A549 (cell line): Measurements from ENCODE around the gene NLRC5. TPM values are rescaled to one million over a fixed set of nuclear protein-coding genes. Genes with fewer than 3 reads are reported as not detected.

ENCODE experiments used
- ATAC-seq, 2 experiments: fragments of 200-7000 bp in 1 of 2; fragments of >200 bp in 1 of 2; cut with Nextera tagmentation in 1 of 2; cut with Tn5 transposase in 1 of 2; 3 replicates each; pipeline versions ENCODE4 v1.8.0 to v1.9.1; 2018 to 2020; ENCODE audit warnings: mild to moderate bottlenecking in 1 of 2, moderate library complexity in 1 of 2
- CTCF ChIA-PET: fragments of 300-600 bp; sonication (Branson Sonifier 250); formaldehyde crosslinking; extraction: SDS; loops from one replicate; lab custom pipeline; 2021; ENCODE audit warnings: antibody characterized with exemption, inconsistent platforms; lab: Yijun Ruan, JAX
- POLR2A ChIA-PET: fragments of 350-600 bp; formaldehyde crosslinking; extraction: SDS; loops from one replicate; lab custom pipeline; 2021; ENCODE audit warnings: antibody characterized with exemption, inconsistent platforms; lab: Yijun Ruan, JAX
- DNase-seq, 2 experiments: peaks; one replicate each; pipeline versions ENCODE4 v3.0.0 to v3.0.0-alpha.2; 2011 to 2016; ENCODE audit warnings: low read depth in 1 of 2, low spot score in 1 of 2
- FAIRE-seq: peaks from 2 replicates; lab custom pipeline; 2011; peaks lifted over from hg19 to GRCh38; lab: Jason Lieb, UNC
- H3K27ac ChIP-seq, 2 experiments: fragments of >200 bp; sonication (Bioruptor Twin); formaldehyde crosslinking; 3 replicates each; pipeline ENCODE4 v1.5.1; 2016 to 2017
- H3K4me1 ChIP-seq: fragments of >200 bp; sonication (Bioruptor Twin); formaldehyde crosslinking; 3 replicates; pipeline ENCODE4 v1.6.1; 2016
- H3K4me2 ChIP-seq: fragments of >200 bp; sonication (Bioruptor Twin); formaldehyde crosslinking; 3 replicates; pipeline ENCODE4 v1.6.1; 2016
- H3K4me3 ChIP-seq: fragments of >200 bp; sonication (Bioruptor Twin); formaldehyde crosslinking; 3 replicates; pipeline ENCODE4 v1.5.1; 2016
- H3K9me3 ChIP-seq: fragments of >200 bp; sonication (Bioruptor Twin); formaldehyde crosslinking; 3 replicates; pipeline ENCODE4 v1.6.1; 2016
- BHLHE40 ChIP-seq: IDR thresholded peaks from 2 replicates; pipeline ENCODE4 v1.6.1; 2012; ENCODE audit warnings: low read depth, low read length, inconsistent platforms
- CHD2 ChIP-seq: fragments of 150-350 bp; IDR thresholded peaks from 2 replicates; pipeline ENCODE4 v1.6.1; 2014; ENCODE audit warnings: low read length; ENCODE audit not compliant: partially characterized antibody
- E2F6 ChIP-seq: IDR thresholded peaks from 2 replicates; pipeline ENCODE4 v1.6.1; 2012; ENCODE audit warnings: low read depth, borderline replicate concordance
- ESRRA ChIP-seq: fragments of 150-350 bp; IDR thresholded peaks from 2 replicates; pipeline ENCODE4 v1.6.1; 2014; ENCODE audit warnings: mild to moderate bottlenecking, low read length, borderline replicate concordance
- FOSL2 ChIP-seq, 2 experiments: fragments of 450-650 bp in 1 of 2; fragments of >200 bp in 1 of 2; sonication (Bioruptor Twin) in 1 of 2; formaldehyde crosslinking; IDR thresholded peaks; 2 replicates each; pipeline versions ENCODE4 v1.5.0 to v1.6.1; 2016 to 2020; ENCODE audit warnings: mild to moderate bottlenecking in 1 of 2, moderate library complexity in 1 of 2
- FOXS1 ChIP-seq: fragments of 250-450 bp; sonication (Bioruptor Pico); IDR thresholded peaks from 2 replicates; pipeline ENCODE4 v1.5.0; 2020; ENCODE audit warnings: mild to moderate bottlenecking, moderate library complexity
- HDAC2 ChIP-seq: fragments of 200-600 bp; sonication (generic); IDR thresholded peaks from 2 replicates; pipeline ENCODE4 v1.6.1; 2016
- HES2 ChIP-seq: fragments of >200 bp; sonication (Bioruptor Twin); formaldehyde crosslinking; IDR thresholded peaks from 2 replicates; pipeline ENCODE4 v1.6.1; 2016
- HEYL ChIP-seq: fragments of 250-450 bp; sonication (Bioruptor Pico); IDR thresholded peaks from 2 replicates; pipeline ENCODE4 v1.8.0; 2021; ENCODE audit warnings: mild to moderate bottlenecking, moderate library complexity
- HOXA7 ChIP-seq: fragments of 250-450 bp; sonication (Bioruptor Pico); IDR thresholded peaks from 2 replicates; pipeline ENCODE4 v1.5.0; 2020; ENCODE audit warnings: mild to moderate bottlenecking, moderate library complexity
- HOXB5 ChIP-seq: fragments of 250-450 bp; sonication (Bioruptor Pico); IDR thresholded peaks from 2 replicates; pipeline ENCODE4 v1.5.0; 2020; ENCODE audit warnings: mild to moderate bottlenecking, moderate library complexity
- JUN ChIP-seq, 2 experiments: fragments of >200 bp; sonication (Bioruptor Twin); formaldehyde crosslinking; IDR thresholded peaks; 2 replicates in 1 of 2; 3 replicates in 1 of 2; pipeline ENCODE4 v1.6.1; 2016 to 2017
- KDM5A ChIP-seq: fragments of 200-600 bp; sonication (generic); IDR thresholded peaks from 2 replicates; pipeline ENCODE4 v1.6.1; 2016; ENCODE audit warnings: antibody characterized with exemption, mild to moderate bottlenecking
- MAZ ChIP-seq: fragments of 150-350 bp; IDR thresholded peaks from 2 replicates; pipeline ENCODE4 v1.6.1; 2014; ENCODE audit warnings: antibody characterized with exemption, low read depth, low read length, borderline replicate concordance
- NFE2L2 ChIP-seq: fragments of 150-350 bp; conservative IDR thresholded peaks from 2 replicates; pipeline ENCODE4 v1.6.1; 2014; ENCODE audit warnings: low read length
- NR3C1 ChIP-seq: fragments of >200 bp; sonication (Bioruptor Twin); formaldehyde crosslinking; IDR thresholded peaks from 3 replicates; pipeline ENCODE4 v1.6.1; 2017
- PHF8 ChIP-seq: fragments of 200-600 bp; sonication (generic); IDR thresholded peaks from 2 replicates; pipeline ENCODE4 v1.6.1; 2016; ENCODE audit warnings: low read depth, mild to moderate bottlenecking, antibody characterized with exemption, moderate library complexity, borderline replicate concordance
- POLR2A ChIP-seq: IDR thresholded peaks from 2 replicates; pipeline ENCODE4 v1.6.1; 2012; ENCODE audit warnings: mild to moderate bottlenecking, low read length
- POLR2AphosphoS2 ChIP-seq: conservative IDR thresholded peaks from 2 replicates; pipeline ENCODE4 v1.6.1; 2012; ENCODE audit warnings: low read length, improper control_type of control experiment, inconsistent platforms
- RAD21 ChIP-seq, 2 experiments: fragments of >200 bp in 1 of 2; sonication (Bioruptor Twin) in 1 of 2; formaldehyde crosslinking in 1 of 2; IDR thresholded peaks in 1 of 2; conservative IDR thresholded peaks in 1 of 2; 2 replicates in 1 of 2; 3 replicates in 1 of 2; pipeline ENCODE4 v1.6.1; 2012 to 2018; ENCODE audit warnings: inconsistent platforms in 1 of 2
- RFX5 ChIP-seq: fragments of 450-650 bp; IDR thresholded peaks from 2 replicates; pipeline ENCODE4 v1.7.1; 2014; ENCODE audit warnings: antibody characterized with exemption, mild to moderate bottlenecking, moderate library complexity
- SREBF2 ChIP-seq: fragments of 450-650 bp; IDR thresholded peaks from 2 replicates; pipeline ENCODE4 v1.6.1; 2014; ENCODE audit warnings: mild to moderate bottlenecking, moderate library complexity
- USF2 ChIP-seq: fragments of 450-650 bp; IDR thresholded peaks from 2 replicates; pipeline ENCODE4 v1.6.1; 2014; ENCODE audit warnings: antibody characterized with exemption
- ZC3H11A ChIP-seq: fragments of 450-650 bp; IDR thresholded peaks from 2 replicates; pipeline ENCODE4 v1.6.1; 2014; ENCODE audit warnings: antibody characterized with exemption, mild to moderate bottlenecking
- ZNF302 ChIP-seq: fragments of 250-450 bp; sonication (Bioruptor Pico); IDR thresholded peaks from 2 replicates; pipeline ENCODE4 v1.9.0; 2021; ENCODE audit warnings: inconsistent platforms, mild to moderate bottlenecking, moderate library complexity
- WGBS: methylation state at CpG from one replicate; pipeline ENCODE4 v1.1.6; 2017; ENCODE audit errors: missing lambda C conversion rate; 5-methylcytosine and 5-hydroxymethylcytosine counted together
- polyA plus RNA-seq, 4 experiments: library from polyadenylated mRNA; depleted of rRNA in 3 of 4; stranded (reverse); fragments of >200 nt; fragmentation: RNase III in 1 of 4; extraction: RNeasy Plus Mini Kit Qiagen cat#74134 plus additional on column Dnase treatment in 1 of 4; gene quantifications; 2 replicates in 3 of 4; 3 replicates in 1 of 4; pipeline ENCODE4 v1.2.3, GENCODE V29; 2011 to 2017

The NLRC5 gene
- polyA plus RNA-seq, 2 of the 4 experiments (the other 2 are of a cell fraction): 2.5 to 3.6 TPM

- POLR2A ChIA-PET: no interaction called here
- DNase-seq (no peak), FAIRE-seq (no peak), ATAC-seq (no peak)
- CTCF ChIA-PET: no interaction called here
- WGBS: 86% methylated on average over 1 of the region's 1 CpG
- Histone ChIP-seq H3K9me3 (no peaks in the 10 kb centered on the region), H3K4me2 (no peak overlapping the region), H3K4me1 (no peaks in the 10 kb centered on the region), H3K4me3 (no peak overlapping the region), H3K27ac (no peak overlapping the region)
- TF ChIP-seq HOXA7 (no peak), HES2 (no peak), E2F6 (no peak), POLR2A (no peak), NFE2L2 (no peak), KDM5A (no peak), HOXB5 (CRISPR knock-in tag) (no peak), PHF8 (no peak), JUN (IDR thresholded peaks at IDR 0.05) (no peak), BHLHE40 (no peak), SREBF2 (no peak), USF2 (no peak), ZNF302 (CRISPR knock-in tag) (no peak), HEYL (CRISPR knock-in tag) (no peak), POLR2AphosphoS2 (no peak), RAD21 (conservative IDR thresholded peaks at IDR 0.05 in 1 of 2, IDR thresholded peaks at IDR 0.05 in 1 of 2) (no peak), MAZ (no peak), FOSL2 (IDR thresholded peaks at IDR 0.05) (no peak), FOSL2 (CRISPR knock-in tag; IDR thresholded peaks at IDR 0.05) (no peak)
Measured at GRCh38 chr16:57132470-57132869, 143.1 kb downstream of the NLRC5 start.

GRCh38 chr16:57133031-57133430, 143.7 kb downstream of the NLRC5 start:
- WGBS: 42% methylated on average over 2 of the region's 4 CpGs
- ChIA-PET CTCF (interaction anchor here (1.2 kb wide), 1 partner anchor 49 kb away, joined by 4 read pairs; no protein-coding TSS in a partner anchor), POLR2A (no interaction called here)
- Histone ChIP-seq H3K4me2 (no peak overlapping the region), H3K4me3 (no peak overlapping the region), H3K9me3 (no peaks in the 10 kb centered on the region), H3K4me1 (no peaks in the 10 kb centered on the region), H3K27ac (no peak overlapping the region)
- DNase-seq (no peak), ATAC-seq (no peak), FAIRE-seq (no peak)
- TF ChIP-seq NR3C1 (no peak), HDAC2 (no peak), MAZ (no peak), FOXS1 (CRISPR knock-in tag) (no peak), CHD2 (no peak), RFX5 (no peak), ZC3H11A (no peak), ESRRA (no peak)

Other genes starting within 250 kb of the NLRC5 start
- 0.01 and 0.09 TPM in 2 replicates for gene SLC12A3, start 124.3 kb upstream of the NLRC5 start, polyA plus RNA-seq (2011; rRNA removed)
- 0.08 TPM in 1 of 3 replicates, not detected in the others for gene SLC12A3, start 124.3 kb upstream of the NLRC5 start, polyA plus RNA-seq (2017; fragmentation: RNase III; extraction: RNeasy Plus Mini Kit Qiagen cat#74134 plus additional on column Dnase treatment)
- gene HERPUD1, start 57.4 kb upstream of the NLRC5 start, polyA plus RNA-seq (2011; rRNA removed): 140 and 182 TPM in 2 replicates
- 58.7 to 65.8 TPM (median 63.4 TPM) in 3 replicates for gene HERPUD1, start 57.4 kb upstream of the NLRC5 start, polyA plus RNA-seq (2017; fragmentation: RNase III; extraction: RNeasy Plus Mini Kit Qiagen cat#74134 plus additional on column Dnase treatment)
- gene CETP, start 27.6 kb upstream of the NLRC5 start, polyA plus RNA-seq (2011; rRNA removed): not detected in 2 replicates
- gene CETP, start 27.6 kb upstream of the NLRC5 start, polyA plus RNA-seq (2017; fragmentation: RNase III; extraction: RNeasy Plus Mini Kit Qiagen cat#74134 plus additional on column Dnase treatment): not detected in 3 replicates
- 36.7 and 44.4 TPM in 2 replicates for gene CPNE2, start 103.0 kb downstream of the NLRC5 start, polyA plus RNA-seq (2011; rRNA removed)
- 32.2 to 37.7 TPM (median 36.7 TPM) in 3 replicates for gene CPNE2, start 103.0 kb downstream of the NLRC5 start, polyA plus RNA-seq (2017; fragmentation: RNase III; extraction: RNeasy Plus Mini Kit Qiagen cat#74134 plus additional on column Dnase treatment)
- gene PSME3IP1, start 196.5 kb downstream of the NLRC5 start, polyA plus RNA-seq (2011; rRNA removed): 128 and 155 TPM in 2 replicates
- gene PSME3IP1, start 196.5 kb downstream of the NLRC5 start, polyA plus RNA-seq (2017; fragmentation: RNase III; extraction: RNeasy Plus Mini Kit Qiagen cat#74134 plus additional on column Dnase treatment): 157 to 159 TPM (median 158 TPM) in 3 replicates
- 50.0 and 58.5 TPM in 2 replicates for gene RSPRY1, start 196.8 kb downstream of the NLRC5 start, polyA plus RNA-seq (2011; rRNA removed)
- gene RSPRY1, start 196.8 kb downstream of the NLRC5 start, polyA plus RNA-seq (2017; fragmentation: RNase III; extraction: RNeasy Plus Mini Kit Qiagen cat#74134 plus additional on column Dnase treatment): 30.2 to 32.2 TPM (median 31.9 TPM) in 3 replicates